KMS-11 (cell line): ENCODE measurements around the gene ASCL2.

Experiments
- H2AFZ ChIP-seq: fragments of 200-600 bp; sonication (generic); 2 replicates; pipeline ENCODE4 v1.6.1; 2016; ENCODE audit warnings: antibody characterized with exemption, mixed run types, low read depth
- H3K27ac ChIP-seq: fragments of 200-600 bp; sonication (generic); 2 replicates; pipeline ENCODE4 v1.6.1; 2016; ENCODE audit warnings: mild to moderate bottlenecking, mixed run types
- H3K27me3 ChIP-seq: fragments of 200-600 bp; sonication (generic); 2 replicates; pipeline ENCODE4 v1.6.1; 2017; ENCODE audit warnings: mild to moderate bottlenecking, low read depth, mixed run types, moderate library complexity; ENCODE audit not compliant: insufficient read depth
- H3K36me3 ChIP-seq: fragments of 200-600 bp; sonication (generic); 2 replicates; pipeline ENCODE4 v1.6.1; 2017; ENCODE audit warnings: mild to moderate bottlenecking, mixed run types; ENCODE audit not compliant: insufficient read depth
- H3K4me1 ChIP-seq: fragments of 200-600 bp; sonication (generic); 2 replicates; pipeline ENCODE4 v1.6.1; 2016; ENCODE audit warnings: mild to moderate bottlenecking, low read depth, mixed run types; ENCODE audit not compliant: poor library complexity, severe bottlenecking
- H3K4me2 ChIP-seq: fragments of 200-600 bp; sonication (generic); 2 replicates; pipeline ENCODE4 v1.7.0; 2016; ENCODE audit warnings: mild to moderate bottlenecking, mixed run types
- H3K4me3 ChIP-seq: fragments of 200-600 bp; sonication (generic); IDR thresholded peaks from 2 replicates; pipeline ENCODE4 v1.6.1; 2017; ENCODE audit warnings: low read depth, low read length, mixed read lengths; ENCODE audit not compliant: insufficient read depth
- H3K79me2 ChIP-seq: fragments of 200-600 bp; sonication (generic); 2 replicates; pipeline ENCODE4 v1.6.1; 2016; ENCODE audit warnings: low read depth, mixed run types; ENCODE audit not compliant: insufficient read depth
- H3K9ac ChIP-seq: fragments of 200-600 bp; sonication (generic); 2 replicates; pipeline ENCODE4 v1.6.1; 2016; ENCODE audit warnings: mild to moderate bottlenecking, mixed run types
- H4K20me1 ChIP-seq: fragments of 200-600 bp; sonication (generic); 2 replicates; pipeline ENCODE4 v1.6.1; 2016; ENCODE audit warnings: mild to moderate bottlenecking, mixed run types; ENCODE audit not compliant: insufficient read depth
- CTCF ChIP-seq: fragments of 200-600 bp; sonication (generic); conservative IDR thresholded peaks from 2 replicates; pipeline ENCODE4 v1.6.1; 2017; ENCODE audit warnings: low read depth, mild to moderate bottlenecking, antibody characterized with exemption, low read length, moderate library complexity, mixed read lengths

Gene ASCL2

GRCh38 chr11:2297623-2298030 lies 27.2 kb upstream of the ASCL2 start:
- Histone ChIP-seq H3K4me1 (peaks cover 4% of the 10 kb centered on the region), H3K79me2 (no peaks in the 10 kb centered on the region), H3K27ac (no peak overlapping the region), H3K9ac (no peak overlapping the region), H3K4me2 (no peak overlapping the region), H2AFZ (no peak overlapping the region), H3K27me3 (peaks cover 68% of the 10 kb centered on the region), H3K36me3 (no peaks in the 10 kb centered on the region), H3K4me3 (no peak overlapping the region), H4K20me1 (no peaks in the 10 kb centered on the region)
- TF ChIP-seq CTCF = no peak

GRCh38 chr11:2296913-2297622 lies 26.7 kb upstream of the ASCL2 start:
- Histone ChIP-seq H3K4me2 (no peak overlapping the region), H3K4me1 (peaks cover 4% of the 10 kb centered on the region), H3K27me3 (peaks cover 68% of the 10 kb centered on the region), H3K9ac (no peak overlapping the region), H3K79me2 (no peaks in the 10 kb centered on the region), H3K36me3 (no peaks in the 10 kb centered on the region), H3K27ac (no peak overlapping the region), H3K4me3 (no peak overlapping the region), H4K20me1 (no peaks in the 10 kb centered on the region), H2AFZ (no peak overlapping the region)
- TF ChIP-seq CTCF = no peak

GRCh38 chr11:2295971-2296912 lies 25.9 kb upstream of the ASCL2 start:
- Histone ChIP-seq H3K27me3 (peaks cover 63% of the 10 kb centered on the region), H3K27ac (no peak overlapping the region), H3K9ac (no peak overlapping the region), H3K4me2 (no peak overlapping the region), H4K20me1 (no peaks in the 10 kb centered on the region), H3K4me1 (no peaks in the 10 kb centered on the region), H3K79me2 (no peaks in the 10 kb centered on the region), H3K36me3 (no peaks in the 10 kb centered on the region), H3K4me3 (no peak overlapping the region), H2AFZ (no peak overlapping the region)
- no peak for TF ChIP-seq CTCF

- TF ChIP-seq CTCF = no peak
- H3K4me1 ChIP-seq = no peaks in the 10 kb centered on the region
- no peaks in the 10 kb centered on the region for H3K36me3 ChIP-seq
- H3K27ac ChIP-seq = no peak overlapping the region
- H3K4me2 ChIP-seq = no peak overlapping the region
- no peak overlapping the region for H3K4me3 ChIP-seq
- H4K20me1 ChIP-seq = no peaks in the 10 kb centered on the region
- H3K9ac ChIP-seq = no peak overlapping the region
- no peaks in the 10 kb centered on the region for H3K79me2 ChIP-seq
- H2AFZ ChIP-seq = no peak overlapping the region
- peaks cover 65% of the 10 kb centered on the region for H3K27me3 ChIP-seq
Observed at GRCh38 chr11:2294926-2295290, 24.5 kb upstream of the ASCL2 start.
